Endothelial cell of umbilical vein (primary cell): ENCODE measurements around the gene SUPT3H. TPM values are rescaled to one million over a fixed set of nuclear protein-coding genes. Genes with fewer than 3 reads are reported as not detected.

Experiments used
- BruUV-seq: library from RNA; stranded (reverse); fragments of 400-500 nt; replicated peaks from 2 replicates; lab custom pipeline; 2021; lab: Mats Ljungman, UMichigan
- CTCF ChIA-PET: fragments of 300-600, 350-600 bp; sonication (Branson Sonifier 250); formaldehyde crosslinking; loops from one replicate; lab custom pipeline; 2021; ENCODE audit warnings: antibody characterized with exemption, inconsistent platforms; lab: Charles Lee
- POLR2A ChIA-PET: fragments of 300-600, 350-600 bp; sonication (Branson Sonifier 250); formaldehyde crosslinking; loops from one replicate; lab custom pipeline; 2021; ENCODE audit warnings: antibody characterized with exemption, inconsistent platforms; lab: Charles Lee
- DNase-seq: peaks from one replicate; pipeline ENCODE4 v3.0.0-alpha.2; 2011; ENCODE audit warnings: low read depth, low spot score
- FAIRE-seq: peaks from 2 replicates; lab custom pipeline; 2011; peaks lifted over from hg19 to GRCh38; lab: Jason Lieb, UNC
- H2AFZ ChIP-seq: 2 replicates; pipeline ENCODE4 v1.6.0; 2012; ENCODE audit warnings: low read depth, low read length, control low read depth, inconsistent platforms
- H3K27ac ChIP-seq: 2 replicates; pipeline ENCODE4 v1.5.1; 2011; ENCODE audit warnings: low read depth, mild to moderate bottlenecking, control low read depth, low read length, moderate library complexity; ENCODE audit not compliant: insufficient read depth
- H3K27me3 ChIP-seq, 2 experiments: 2 replicates each; pipeline versions ENCODE4 v1.6.0 to v1.6.1; 2011; ENCODE audit warnings: low read length in 2 of 2, mixed read lengths in 1 of 2; ENCODE audit not compliant: control insufficient read depth in 2 of 2, insufficient read depth in 2 of 2
- H3K36me3 ChIP-seq, 2 experiments: 2 replicates in 1 of 2; 3 replicates in 1 of 2; pipeline ENCODE4 v1.5.1; 2011; ENCODE audit warnings: low read length in 2 of 2, mild to moderate bottlenecking in 1 of 2, moderate library complexity in 1 of 2; ENCODE audit not compliant: control insufficient read depth in 2 of 2, insufficient read depth in 2 of 2; ENCODE audit errors: extremely low read depth in 1 of 2
- H3K4me1 ChIP-seq: 3 replicates; pipeline ENCODE4 v1.5.1; 2011; ENCODE audit warnings: mild to moderate bottlenecking, low read length; ENCODE audit not compliant: control insufficient read depth, insufficient read depth; ENCODE audit errors: extremely low read depth
- H3K4me2 ChIP-seq: 2 replicates; pipeline ENCODE4 v1.6.1; 2011; ENCODE audit warnings: low read length, control low read depth, mixed read lengths; ENCODE audit not compliant: insufficient read depth
- H3K4me3 ChIP-seq, 3 experiments: fragments of 200-600 bp in 1 of 3; sonication (generic), shearing (Covaris generic) in 1 of 3; replicated peaks in 1 of 3; 2 replicates each; pipeline ENCODE4 v1.5.1; 2011 to 2016; ENCODE audit warnings: control low read depth in 3 of 3, low read length in 3 of 3, mild to moderate bottlenecking in 2 of 3, inconsistent platforms in 1 of 3, low read depth in 1 of 3, moderate library complexity in 1 of 3; ENCODE audit not compliant: insufficient read depth in 1 of 3
- H3K79me2 ChIP-seq: 2 replicates; pipeline ENCODE4 v1.6.0; 2012; ENCODE audit warnings: low read length, inconsistent platforms; ENCODE audit not compliant: control insufficient read depth, insufficient read depth
- H3K9ac ChIP-seq: replicated peaks from 2 replicates; pipeline ENCODE3; 2011; ENCODE audit warnings: low read length, control low read depth; ENCODE audit not compliant: insufficient read depth; ENCODE audit errors: extremely low read depth
- H3K9me1 ChIP-seq: replicated peaks from 3 replicates; pipeline ENCODE4 v1.6.0; 2011; ENCODE audit warnings: mild to moderate bottlenecking, low read length; ENCODE audit not compliant: control insufficient read depth, insufficient read depth; ENCODE audit errors: extremely low read depth
- H3K9me3 ChIP-seq: replicated peaks from 2 replicates; pipeline ENCODE4 v1.5.1; 2012; ENCODE audit warnings: low read length, inconsistent platforms; ENCODE audit not compliant: control insufficient read depth, insufficient read depth
- H4K20me1 ChIP-seq: replicated peaks from 2 replicates; pipeline ENCODE3; 2011; ENCODE audit warnings: mild to moderate bottlenecking, low read length; ENCODE audit not compliant: control insufficient read depth, insufficient read depth; ENCODE audit errors: extremely low read depth
- EZH2 ChIP-seq: IDR thresholded peaks from 2 replicates; pipeline ENCODE4 v1.6.1; 2012; ENCODE audit warnings: borderline replicate concordance, low read depth, mild to moderate bottlenecking, moderate library complexity, low read length, inconsistent platforms; ENCODE audit not compliant: severe bottlenecking
- FOS ChIP-seq: IDR thresholded peaks from 2 replicates; pipeline ENCODE4 v1.6.1; 2011; ENCODE audit warnings: mild to moderate bottlenecking, low read length, moderate library complexity, borderline replicate concordance; ENCODE audit not compliant: insufficient read depth
- GATA2 ChIP-seq: IDR thresholded peaks from 2 replicates; pipeline ENCODE4 v1.7.0; 2011; ENCODE audit warnings: low read depth, mild to moderate bottlenecking, moderate library complexity, mixed read lengths, low read length; ENCODE audit not compliant: insufficient read length, insufficient read depth
- JUN ChIP-seq: IDR thresholded peaks from 2 replicates; pipeline ENCODE4 v1.6.1; 2011; ENCODE audit warnings: borderline replicate concordance, low read depth; ENCODE audit not compliant: insufficient read length, insufficient read depth
- MYC ChIP-seq: IDR thresholded peaks from one replicate; pipeline ENCODE4 v1.6.1; 2011; ENCODE audit warnings: mild to moderate bottlenecking, low read depth, low read length
- POLR2A ChIP-seq: IDR thresholded peaks from 2 replicates; pipeline ENCODE4 v1.6.1; 2012; ENCODE audit warnings: low read depth, mild to moderate bottlenecking, control low read depth, low read length
- POLR2AphosphoS5 ChIP-seq: IDR thresholded peaks from 2 replicates; pipeline ENCODE4 v1.6.1; 2012; ENCODE audit warnings: low read depth, mild to moderate bottlenecking, control low read depth, low read length, moderate library complexity; ENCODE audit not compliant: insufficient read depth
- dilution Hi-C: fragments of 300-500 bp; cut with MboI; formaldehyde crosslinking; loops from one replicate; pipeline ENCODE4 v1.15.0; 2019; ENCODE audit warnings: low sequenced_read_pairs; ENCODE audit not compliant: extremely low pct_ligation_motif_present
- intact Hi-C: fragments of 100-400 bp; cut with micrococcal nuclease; formaldehyde crosslinking; loops from one replicate; pipeline ENCODE4 v1.10.0; 2022
- polyA plus RNA-seq, 4 experiments: library from polyadenylated mRNA; depleted of rRNA in 3 of 4; stranded (reverse) in 3 of 4; unstranded in 1 of 4; fragments of >200 nt; gene quantifications; 2 replicates each; pipeline versions ENCODE4 v1.2.1 to v1.2.3, GENCODE V29; 2011 to 2012; ENCODE audit warnings: missing spikeins in 1 of 4
- total RNA-seq: library from RNA; stranded (reverse); gene quantifications from 2 replicates; pipeline ENCODE4 v1.2.3, GENCODE V29; 2021
- TF ChIP-seq, protein P1 (sequence below): IDR thresholded peaks from 2 replicates; pipeline ENCODE4 v1.6.1; 2011; ENCODE audit not compliant: insufficient read depth, insufficient read length
- TF ChIP-seq, protein P2 (sequence below), 2 donors: IDR thresholded peaks; 1 replicate in 1 of 2; 2 replicates in 1 of 2; pipeline ENCODE4 v1.5.1; 2011; ENCODE audit warnings: low read length in 2 of 2, mild to moderate bottlenecking in 2 of 2, moderate library complexity in 2 of 2, control low read depth in 1 of 2, inconsistent platforms in 1 of 2, low read depth in 1 of 2; ENCODE audit not compliant: insufficient read depth in 1 of 2; ENCODE audit errors: extremely low read depth in 1 of 2

The SUPT3H gene
- total and polyA plus RNA-seq, 2 donors (not counting 3 experiments of a cell fraction or from before 2014, with no cell fraction given): 8.3 to 9.8 TPM

DNA sequence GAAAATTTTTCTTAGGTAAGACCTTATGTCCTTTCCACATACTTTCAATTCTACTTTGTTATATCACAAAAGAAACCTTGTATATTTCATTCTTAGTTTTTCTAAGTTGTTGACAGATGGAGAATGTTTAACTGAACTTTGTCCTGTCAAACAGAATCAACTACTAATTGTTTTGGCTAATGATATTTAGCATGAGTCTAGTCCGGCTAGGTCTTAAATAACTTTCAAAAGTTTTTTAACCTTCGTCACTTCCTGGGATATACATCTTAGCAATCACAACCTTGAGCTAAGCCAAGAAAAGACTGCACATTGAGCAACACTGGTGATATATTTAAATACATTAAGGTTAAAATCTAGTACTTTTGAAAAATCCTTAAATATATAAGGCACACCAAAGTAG, 112.5 kb downstream of the SUPT3H start:
- Histone ChIP-seq H3K36me3 (no peaks in the 10 kb centered on the region), H3K9me1 (peaks cover 2% of the 10 kb centered on the region), H3K27ac (no peak overlapping the region), H3K4me1 (no peaks in the 10 kb centered on the region), H3K4me2 (no peak overlapping the region), H2AFZ (no peak overlapping the region), H3K27me3 (no peaks in the 10 kb centered on the region), H3K9me3 (no peaks in the 10 kb centered on the region), H4K20me1 (no peaks in the 10 kb centered on the region), H3K79me2 (no peaks in the 10 kb centered on the region), H3K9ac (no peak overlapping the region), H3K4me3 (no peak overlapping the region)
- DNase-seq: no peak
- intact Hi-C loops: no loop called here
- POLR2A ChIA-PET: no interaction called here
- no TSS peak for BruUV-seq
- CTCF ChIA-PET: no interaction called here
- TF ChIP-seq, protein P1, sequence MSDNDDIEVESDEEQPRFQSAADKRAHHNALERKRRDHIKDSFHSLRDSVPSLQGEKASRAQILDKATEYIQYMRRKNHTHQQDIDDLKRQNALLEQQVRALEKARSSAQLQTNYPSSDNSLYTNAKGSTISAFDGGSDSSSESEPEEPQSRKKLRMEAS: no peak
- TF ChIP-seq EZH2 (no peak), FOS (no peak), JUN (no peak), POLR2A (no peak), GATA2 (no peak)
- no peak for FAIRE-seq
- dilution Hi-C loops: no loop called here

DNA sequence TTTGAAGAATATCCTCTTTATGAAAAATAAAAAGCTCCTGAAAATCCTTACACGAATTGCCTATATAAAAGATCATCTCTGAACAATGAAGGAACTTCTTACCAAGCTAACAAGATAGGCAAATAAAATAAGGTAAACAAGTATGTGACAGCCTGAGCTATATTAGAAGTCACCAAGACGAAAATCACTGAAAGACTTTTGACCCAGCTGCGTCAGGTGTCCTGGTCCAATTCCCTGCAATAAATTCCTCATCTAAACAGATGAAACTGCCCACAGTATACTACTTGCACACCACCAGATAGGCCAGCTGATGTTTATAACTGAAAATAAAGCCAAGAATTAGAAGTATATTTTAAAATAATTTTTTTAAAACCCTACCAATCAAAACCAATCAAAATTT, 117.0 kb downstream of the SUPT3H start:
- FAIRE-seq (no peak), DNase-seq (no peak)
- no peaks in the 10 kb centered on the region for H3K9me3 ChIP-seq
- H3K79me2 ChIP-seq: no peaks in the 10 kb centered on the region
- CTCF ChIA-PET: interaction anchor here (1.2 to 1.6 kb wide), 2 partner anchors 454 to 605 kb away, joined by 3 to 5 read pairs; no protein-coding TSS in a partner anchor
- no peaks in the 10 kb centered on the region for H3K9me1 ChIP-seq
- no peak overlapping the region for H3K4me3 ChIP-seq
- intact Hi-C loops: no loop called here
- dilution Hi-C loops: no loop called here
- no peaks in the 10 kb centered on the region for H3K36me3 ChIP-seq
- no TSS peak for BruUV-seq
- no peak overlapping the region for H3K27ac ChIP-seq
- no peaks in the 10 kb centered on the region for H3K4me1 ChIP-seq
- no peak overlapping the region for H3K4me2 ChIP-seq
- POLR2A ChIA-PET: no interaction called here
- TF ChIP-seq POLR2A (no peak), MYC (no peak), GATA2 (no peak), FOS (no peak), JUN (no peak), EZH2 (no peak), POLR2AphosphoS5 (no peak)
- TF ChIP-seq, protein P1: no peak
- TF ChIP-seq, protein P2, sequence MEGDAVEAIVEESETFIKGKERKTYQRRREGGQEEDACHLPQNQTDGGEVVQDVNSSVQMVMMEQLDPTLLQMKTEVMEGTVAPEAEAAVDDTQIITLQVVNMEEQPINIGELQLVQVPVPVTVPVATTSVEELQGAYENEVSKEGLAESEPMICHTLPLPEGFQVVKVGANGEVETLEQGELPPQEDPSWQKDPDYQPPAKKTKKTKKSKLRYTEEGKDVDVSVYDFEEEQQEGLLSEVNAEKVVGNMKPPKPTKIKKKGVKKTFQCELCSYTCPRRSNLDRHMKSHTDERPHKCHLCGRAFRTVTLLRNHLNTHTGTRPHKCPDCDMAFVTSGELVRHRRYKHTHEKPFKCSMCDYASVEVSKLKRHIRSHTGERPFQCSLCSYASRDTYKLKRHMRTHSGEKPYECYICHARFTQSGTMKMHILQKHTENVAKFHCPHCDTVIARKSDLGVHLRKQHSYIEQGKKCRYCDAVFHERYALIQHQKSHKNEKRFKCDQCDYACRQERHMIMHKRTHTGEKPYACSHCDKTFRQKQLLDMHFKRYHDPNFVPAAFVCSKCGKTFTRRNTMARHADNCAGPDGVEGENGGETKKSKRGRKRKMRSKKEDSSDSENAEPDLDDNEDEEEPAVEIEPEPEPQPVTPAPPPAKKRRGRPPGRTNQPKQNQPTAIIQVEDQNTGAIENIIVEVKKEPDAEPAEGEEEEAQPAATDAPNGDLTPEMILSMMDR (IDR thresholded peaks at IDR 0.05; ENCODE audit: extremely low read depth in 1 of 2, insufficient read depth in 1 of 2, low read depth in 1 of 2, low read length in 2 of 2): no peak
- no peaks in the 10 kb centered on the region for H4K20me1 ChIP-seq
- H3K9ac ChIP-seq: no peak overlapping the region
- no peaks in the 10 kb centered on the region for H3K27me3 ChIP-seq
- no peak overlapping the region for H2AFZ ChIP-seq
